PFSK-1 (cell line): ENCODE results near the gene NDUFV3.

Experiments
- POLR2AphosphoS5 ChIP-seq: IDR thresholded peaks from 2 replicates; pipeline ENCODE4 v1.6.1; 2012; ENCODE audit warnings: low read depth, mild to moderate bottlenecking, control low read depth, low read length, moderate library complexity
- REST ChIP-seq, 2 experiments: IDR thresholded peaks; 2 replicates each; pipeline versions ENCODE4 v1.6.1 to v1.8.0; 2011 to 2012; ENCODE audit warnings: low read depth in 2 of 2, low read length in 2 of 2, control low read depth in 1 of 2, inconsistent platforms in 1 of 2, mild to moderate bottlenecking in 1 of 2, moderate library complexity in 1 of 2; ENCODE audit not compliant: insufficient read depth in 1 of 2
- TAF1 ChIP-seq: IDR thresholded peaks from 2 replicates; pipeline ENCODE4 v1.6.1; 2012; ENCODE audit warnings: low read length, control low read depth, borderline replicate concordance; ENCODE audit not compliant: insufficient read depth

GRCh38 chr21:42903817-42904216 lies 10.7 kb downstream of the NDUFV3 start:
- TF ChIP-seq REST (IDR thresholded peaks at IDR 0.05; ENCODE audit: insufficient read depth in 1 of 2, low read depth in 2 of 2, low read length in 2 of 2) (no peak), TAF1 (no peak), POLR2AphosphoS5 (no peak)
